HL-60 (cell line): Measurements from ENCODE around the gene GOLPH3.

Source experiments
- DNase-seq, 2 experiments: peaks; one replicate each; pipeline ENCODE4 v3.0.0-alpha.2; 2010 to 2020; ENCODE audit warnings: low read depth in 1 of 2, low spot score in 1 of 2
- H3K27ac ChIP-seq: fragments of 250-450 bp; sonication (Bioruptor Pico); replicated peaks from 2 replicates; pipeline ENCODE4 v1.5.1; 2020; ENCODE audit warnings: mild to moderate bottlenecking, moderate library complexity
- H3K27me3 ChIP-seq: fragments of 250-450 bp; sonication (Bioruptor Pico); 2 replicates; pipeline ENCODE4 v1.5.1; 2021; ENCODE audit warnings: mild to moderate bottlenecking, moderate library complexity; ENCODE audit not compliant: insufficient read depth, poor library complexity, severe bottlenecking
- H3K4me3 ChIP-seq: replicated peaks from 2 replicates; pipeline ENCODE4 v1.5.1; 2011; ENCODE audit warnings: mild to moderate bottlenecking, control low read depth, low read length; ENCODE audit not compliant: insufficient read depth
- GABPA ChIP-seq: IDR thresholded peaks from 2 replicates; pipeline ENCODE4 v1.6.1; 2012; ENCODE audit warnings: low read depth
- POLR2AphosphoS5 ChIP-seq: IDR thresholded peaks from 2 replicates; pipeline ENCODE4 v1.6.1; 2012; ENCODE audit warnings: low read depth
- REST ChIP-seq: IDR thresholded peaks from 2 replicates; pipeline ENCODE4 v1.6.1; 2012; ENCODE audit warnings: low read depth; ENCODE audit not compliant: insufficient replicate concordance
- SPI1 ChIP-seq: IDR thresholded peaks from 2 replicates; pipeline ENCODE4 v1.6.1; 2012; ENCODE audit warnings: low read depth, mild to moderate bottlenecking, borderline replicate concordance
- TF ChIP-seq, protein P1 (sequence below): IDR thresholded peaks from one replicate; pipeline ENCODE4 v1.5.1; 2011; ENCODE audit warnings: low read length, control low read depth, inconsistent platforms; ENCODE audit not compliant: insufficient read depth

Gene GOLPH3

GRCh38 chr5:32151198-32151597 lies 22.9 kb downstream of the GOLPH3 start:
- Histone ChIP-seq H3K27ac (no peak overlapping the region), H3K4me3 (no peak overlapping the region), H3K27me3 (no peaks in the 10 kb centered on the region)
- DNase-seq, result no peak
- TF ChIP-seq, protein P1, sequence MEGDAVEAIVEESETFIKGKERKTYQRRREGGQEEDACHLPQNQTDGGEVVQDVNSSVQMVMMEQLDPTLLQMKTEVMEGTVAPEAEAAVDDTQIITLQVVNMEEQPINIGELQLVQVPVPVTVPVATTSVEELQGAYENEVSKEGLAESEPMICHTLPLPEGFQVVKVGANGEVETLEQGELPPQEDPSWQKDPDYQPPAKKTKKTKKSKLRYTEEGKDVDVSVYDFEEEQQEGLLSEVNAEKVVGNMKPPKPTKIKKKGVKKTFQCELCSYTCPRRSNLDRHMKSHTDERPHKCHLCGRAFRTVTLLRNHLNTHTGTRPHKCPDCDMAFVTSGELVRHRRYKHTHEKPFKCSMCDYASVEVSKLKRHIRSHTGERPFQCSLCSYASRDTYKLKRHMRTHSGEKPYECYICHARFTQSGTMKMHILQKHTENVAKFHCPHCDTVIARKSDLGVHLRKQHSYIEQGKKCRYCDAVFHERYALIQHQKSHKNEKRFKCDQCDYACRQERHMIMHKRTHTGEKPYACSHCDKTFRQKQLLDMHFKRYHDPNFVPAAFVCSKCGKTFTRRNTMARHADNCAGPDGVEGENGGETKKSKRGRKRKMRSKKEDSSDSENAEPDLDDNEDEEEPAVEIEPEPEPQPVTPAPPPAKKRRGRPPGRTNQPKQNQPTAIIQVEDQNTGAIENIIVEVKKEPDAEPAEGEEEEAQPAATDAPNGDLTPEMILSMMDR, result no peak
- TF ChIP-seq POLR2AphosphoS5 (no peak), REST (no peak), SPI1 (no peak), GABPA (no peak)

GRCh38 chr5:32150366-32150765 lies 23.8 kb downstream of the GOLPH3 start:
- TF ChIP-seq SPI1, result no peak
- DNase-seq, result no peak
- Histone ChIP-seq H3K4me3 (no peak overlapping the region), H3K27me3 (no peaks in the 10 kb centered on the region), H3K27ac (no peak overlapping the region)

DNA sequence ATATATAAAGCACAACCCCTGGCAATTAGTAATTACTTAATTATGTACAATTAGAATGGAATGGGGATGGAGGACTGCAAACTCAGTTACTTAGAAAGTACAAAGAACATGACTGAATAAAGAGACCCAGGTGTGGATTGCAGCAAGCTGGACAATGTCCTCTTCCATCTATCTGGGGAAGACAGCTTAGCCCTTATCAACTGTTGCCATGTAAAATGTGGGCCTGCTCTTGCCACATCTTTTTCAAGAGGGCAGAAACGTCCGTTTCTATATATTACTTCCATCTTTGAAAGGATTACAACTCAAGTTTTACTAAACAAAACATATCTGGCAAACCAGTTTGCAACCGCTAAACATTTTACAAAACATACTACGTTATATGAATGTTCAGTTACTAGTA lies 26.2 kb downstream of the GOLPH3 start:
- DNase-seq, result peak in 1 of 2 experiments; percentile 51
- no peak overlapping the region for H3K4me3 ChIP-seq
- 0 out of 2 replicates have a peak overlapping the region, but pooled peaks have one; percentile 16 for H3K27ac ChIP-seq
- H3K27me3 ChIP-seq, result no peaks in the 10 kb centered on the region
- TF ChIP-seq GABPA, result no peak
- TF ChIP-seq SPI1, result no peak
- TF ChIP-seq POLR2AphosphoS5, result no peak
- TF ChIP-seq REST, result no peak
- TF ChIP-seq, protein P1, result no peak

DNA sequence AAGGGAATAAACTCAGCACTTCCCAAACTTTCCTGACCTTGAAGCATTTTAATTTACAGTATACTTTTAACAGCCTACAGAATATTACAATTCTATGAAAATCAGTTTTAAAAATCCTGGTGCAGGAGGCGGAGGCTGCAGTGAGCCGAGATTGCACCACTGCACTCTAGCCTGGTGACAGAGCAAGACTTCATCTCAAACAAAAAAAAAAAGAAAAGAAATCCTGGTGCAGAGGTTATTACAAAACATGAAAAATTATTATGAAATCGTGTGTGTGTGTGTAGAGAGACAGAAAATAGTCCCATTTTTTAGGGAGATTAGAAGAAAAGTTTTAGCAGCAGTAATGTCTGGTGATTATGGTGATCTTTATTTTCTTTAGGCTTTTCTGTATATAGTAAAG lies 26.9 kb downstream of the GOLPH3 start:
- no peaks in the 10 kb centered on the region for H3K27me3 ChIP-seq
- peak overlapping the region; percentile 16; the same call in 1 of the 2 replicates for H3K27ac ChIP-seq
- peak; percentile 29 to 41 for DNase-seq
- TF ChIP-seq SPI1, result no peak
- no peak for TF ChIP-seq GABPA
- no peak for TF ChIP-seq POLR2AphosphoS5
- TF ChIP-seq REST, result no peak
- TF ChIP-seq, protein P1, result no peak
- H3K4me3 ChIP-seq, result no peak overlapping the region
